Stimulated activated naive CD8-positive, alpha-beta T cell treated with anti-CD3 and anti-CD28 coated beads, Interleukin-15, amount 100 ng/mL, for 72 hours (primary cell): Measurements from ENCODE around the gene PTPRG.

Experiments
- ATAC-seq: fragments of 150-1000 bp; cut with Tn5 transposase; 2 replicates; pipeline ENCODE4 v1.10.0; 2021; ENCODE audit warnings: mild to moderate bottlenecking, moderate library complexity
- DNase-seq, 2 donors: peaks; one replicate each; pipeline ENCODE4 v3.0.0; 2021 to 2022
- H3K27ac Mint-ChIP-seq, 2 donors: one replicate each; pipeline ENCODE4 v1.8.0; 2022; ENCODE audit warnings: mild to moderate bottlenecking in 2 of 2, mixed read lengths in 2 of 2, moderate library complexity in 2 of 2
- H3K27me3 Mint-ChIP-seq: one replicate; pipeline ENCODE4 v1.8.0; 2022; ENCODE audit warnings: mixed read lengths
- H3K4me1 Mint-ChIP-seq: one replicate; pipeline ENCODE4 v1.8.0; 2022; ENCODE audit warnings: mild to moderate bottlenecking, mixed read lengths
- H3K4me3 Mint-ChIP-seq, 2 donors: one replicate each; pipeline ENCODE4 v1.8.0; 2022; ENCODE audit warnings: mild to moderate bottlenecking in 2 of 2, mixed read lengths in 2 of 2, moderate library complexity in 1 of 2
- H3K9me3 Mint-ChIP-seq, 2 donors: one replicate each; pipeline ENCODE4 v1.8.0; 2022; ENCODE audit warnings: mixed read lengths in 2 of 2

PTPRG gene

GRCh38 chr3:61869371-61869770 lies 308.0 kb downstream of the PTPRG start:
- peak overlapping the region in 1 of 2 donors; percentile 21 for H3K27ac Mint-ChIP-seq
- peaks cover 13% of the 10 kb centered on the region for H3K27me3 Mint-ChIP-seq
- no peak overlapping the region for H3K4me3 Mint-ChIP-seq
- ATAC-seq (no peak), DNase-seq (no peak)
- no peaks in the 10 kb centered on the region for H3K4me1 Mint-ChIP-seq
- H3K9me3 Mint-ChIP-seq, result no peaks in the 10 kb centered on the region

- no peaks in the 10 kb centered on the region for H3K4me1 Mint-ChIP-seq
- H3K27ac Mint-ChIP-seq, result no peak overlapping the region
- ATAC-seq (no peak), DNase-seq (no peak)
- no peak overlapping the region for H3K4me3 Mint-ChIP-seq
- H3K27me3 Mint-ChIP-seq, result peaks cover 14% of the 10 kb centered on the region
- H3K9me3 Mint-ChIP-seq, result no peaks in the 10 kb centered on the region
Observed at GRCh38 chr3:61871644-61872043, 310.3 kb downstream of the PTPRG start.

- ATAC-seq, result no peak
Observed at GRCh38 chr3:61872077-61872706, 310.8 kb downstream of the PTPRG start.

GRCh38 chr3:61875046-61875844 lies 313.9 kb downstream of the PTPRG start:
- no peak overlapping the region for H3K27ac Mint-ChIP-seq
- no peak for ATAC-seq
- no peaks in the 10 kb centered on the region for H3K9me3 Mint-ChIP-seq
- no peak overlapping the region for H3K4me3 Mint-ChIP-seq
- H3K4me1 Mint-ChIP-seq, result no peaks in the 10 kb centered on the region
- no peak for DNase-seq
- H3K27me3 Mint-ChIP-seq, result peaks cover 8% of the 10 kb centered on the region

More at GRCh38 chr3:61872077-61872706, 310.8 kb downstream of the PTPRG start:
- DNase-seq, result no peak
- Mint-ChIP-seq H3K27ac (no peak overlapping the region), H3K4me3 (no peak overlapping the region), H3K4me1 (no peaks in the 10 kb centered on the region), H3K27me3 (peaks cover 14% of the 10 kb centered on the region), H3K9me3 (no peaks in the 10 kb centered on the region)

- ATAC-seq (no peak), DNase-seq (no peak)
- no peak overlapping the region for H3K4me3 Mint-ChIP-seq
- H3K4me1 Mint-ChIP-seq, result no peaks in the 10 kb centered on the region
- no peak overlapping the region for H3K27ac Mint-ChIP-seq
- peaks cover 8% of the 10 kb centered on the region for H3K27me3 Mint-ChIP-seq
- H3K9me3 Mint-ChIP-seq, result no peaks in the 10 kb centered on the region
Observed at GRCh38 chr3:61875976-61876671, 314.8 kb downstream of the PTPRG start.

- ATAC-seq (no peak), DNase-seq (no peak)
- Mint-ChIP-seq H3K4me1 (no peaks in the 10 kb centered on the region), H3K4me3 (no peak overlapping the region), H3K9me3 (no peaks in the 10 kb centered on the region), H3K27ac (peak overlapping the region in 1 of 2 donors; percentile 27), H3K27me3 (peaks cover 8% of the 10 kb centered on the region)
Observed at GRCh38 chr3:61876797-61877196, 315.4 kb downstream of the PTPRG start.

GRCh38 chr3:61877359-61878138 lies 316.2 kb downstream of the PTPRG start:
- Mint-ChIP-seq H3K27ac (peak overlapping the region in 1 of 2 donors; percentile 27), H3K4me1 (no peaks in the 10 kb centered on the region), H3K27me3 (peaks cover 8% of the 10 kb centered on the region), H3K9me3 (no peaks in the 10 kb centered on the region), H3K4me3 (no peak overlapping the region)
- peak; percentile 48 for ATAC-seq
- no peak for DNase-seq

GRCh38 chr3:61882253-61882652 lies 320.9 kb downstream of the PTPRG start:
- no peak for ATAC-seq
- H3K27me3 Mint-ChIP-seq, result no peaks in the 10 kb centered on the region
- DNase-seq, result no peak
- H3K27ac Mint-ChIP-seq, result no peak overlapping the region
- H3K9me3 Mint-ChIP-seq, result no peaks in the 10 kb centered on the region
- no peaks in the 10 kb centered on the region for H3K4me1 Mint-ChIP-seq
- no peak overlapping the region for H3K4me3 Mint-ChIP-seq

GRCh38 chr3:61884794-61885193 lies 323.4 kb downstream of the PTPRG start:
- Mint-ChIP-seq H3K4me3 (no peak overlapping the region), H3K9me3 (no peaks in the 10 kb centered on the region)

GRCh38 chr3:61885414-61885813 lies 324.0 kb downstream of the PTPRG start:
- H3K4me3 Mint-ChIP-seq, result no peak overlapping the region
- H3K9me3 Mint-ChIP-seq, result no peaks in the 10 kb centered on the region
- H3K27ac Mint-ChIP-seq, result no peak overlapping the region
- H3K27me3 Mint-ChIP-seq, result peaks cover 12% of the 10 kb centered on the region
- ATAC-seq, result peak; percentile 64
- no peak for DNase-seq
- no peaks in the 10 kb centered on the region for H3K4me1 Mint-ChIP-seq

More at GRCh38 chr3:61884794-61885193, 323.4 kb downstream of the PTPRG start:
- DNase-seq, result no peak
- no peak for ATAC-seq
- Mint-ChIP-seq H3K27me3 (peaks cover 6% of the 10 kb centered on the region), H3K4me1 (no peaks in the 10 kb centered on the region), H3K27ac (no peak overlapping the region)

- no peak for DNase-seq
- Mint-ChIP-seq H3K27ac (no peak overlapping the region), H3K27me3 (peaks cover 13% of the 10 kb centered on the region), H3K9me3 (no peaks in the 10 kb centered on the region), H3K4me1 (no peaks in the 10 kb centered on the region), H3K4me3 (no peak overlapping the region)
- no peak for ATAC-seq
Observed at GRCh38 chr3:61887206-61887605, 325.8 kb downstream of the PTPRG start.

GRCh38 chr3:61889259-61889658 lies 327.9 kb downstream of the PTPRG start:
- ATAC-seq (no peak), DNase-seq (no peak)
- H3K27ac Mint-ChIP-seq, result no peak overlapping the region
- peaks cover 13% of the 10 kb centered on the region for H3K27me3 Mint-ChIP-seq
- no peaks in the 10 kb centered on the region for H3K4me1 Mint-ChIP-seq
- H3K9me3 Mint-ChIP-seq, result no peaks in the 10 kb centered on the region
- H3K4me3 Mint-ChIP-seq, result no peak overlapping the region

- no peak for ATAC-seq
- Mint-ChIP-seq H3K4me1 (peaks cover 7% of the 10 kb centered on the region), H3K27ac (no peak overlapping the region), H3K4me3 (no peak overlapping the region), H3K27me3 (peaks cover 13% of the 10 kb centered on the region), H3K9me3 (no peaks in the 10 kb centered on the region)
- no peak for DNase-seq
Observed at GRCh38 chr3:61890167-61890566, 328.8 kb downstream of the PTPRG start.

- no peak for ATAC-seq
- no peak overlapping the region for H3K27ac Mint-ChIP-seq
- no peak overlapping the region for H3K4me3 Mint-ChIP-seq
- H3K27me3 Mint-ChIP-seq, result peaks cover 13% of the 10 kb centered on the region
- H3K9me3 Mint-ChIP-seq, result no peaks in the 10 kb centered on the region
- DNase-seq, result no peak
- peaks cover 11% of the 10 kb centered on the region for H3K4me1 Mint-ChIP-seq
Observed at GRCh38 chr3:61890586-61890985, 329.2 kb downstream of the PTPRG start.

GRCh38 chr3:61892891-61893290 lies 331.5 kb downstream of the PTPRG start:
- Mint-ChIP-seq H3K4me3 (no peak overlapping the region), H3K9me3 (peaks cover 0 to under 1% of the 10 kb centered on the region in 2 donors), H3K4me1 (peaks cover 18% of the 10 kb centered on the region), H3K27me3 (peaks cover 14% of the 10 kb centered on the region), H3K27ac (no peak overlapping the region)
- ATAC-seq (no peak), DNase-seq (no peak)
